ENCODE data around the gene ACTG1.
"Not testable (repeated sequence)": the region's sequence is repeated elsewhere in the genome, so short reads cannot be mapped to it uniquely, and the experiment has no call there.

ACTG1 gene

GRCh38 chr17:81531998-81532404 lies 19.4 kb upstream of the ACTG1 start:
- DNase-seq: not testable (repeated sequence)

GRCh38 chr17:81531013-81531412 lies 18.4 kb upstream of the ACTG1 start:
- not testable (repeated sequence) for DNase-seq

- no peak for DNase-seq
Observed at GRCh38 chr17:81529437-81529803, 16.8 kb upstream of the ACTG1 start.

- no peak for DNase-seq
Observed at GRCh38 chr17:81528651-81529436, 16.2 kb upstream of the ACTG1 start.

- DNase-seq: no peak
Observed at GRCh38 chr17:81528384-81528650, 15.7 kb upstream of the ACTG1 start.

- no peak for DNase-seq
Observed at GRCh38 chr17:81527591-81528383, 15.2 kb upstream of the ACTG1 start, which contains the start of gene FSCN2. Gene FSCN2, plus strand, starts transcription at chr17:81528377. Its CDS starts 155 bp downstream, at chr17:81528532.

GRCh38 chr17:81526662-81527571 lies 14.3 kb upstream of the ACTG1 start:
- no peak for DNase-seq

- no peak for DNase-seq
Observed at GRCh38 chr17:81524865-81525159, 12.2 kb upstream of the ACTG1 start.

- no peak for DNase-seq
Observed at GRCh38 chr17:81524039-81524864, 11.7 kb upstream of the ACTG1 start.

- DNase-seq: no peak
Observed at GRCh38 chr17:81523402-81524038, 10.9 kb upstream of the ACTG1 start.

GRCh38 chr17:81522491-81523401 lies 10.1 kb upstream of the ACTG1 start:
- DNase-seq: no peak

- DNase-seq: no peak
Observed at GRCh38 chr17:81520021-81520901, 7.7 kb upstream of the ACTG1 start.

- DNase-seq: no peak
Observed at GRCh38 chr17:81519284-81520020, 6.9 kb upstream of the ACTG1 start.

GRCh38 chr17:81518785-81519283 lies 6.2 kb upstream of the ACTG1 start:
- no peak for DNase-seq

GRCh38 chr17:81518113-81518784 lies 5.7 kb upstream of the ACTG1 start:
- DNase-seq: no peak

GRCh38 chr17:81517339-81518112 lies 4.9 kb upstream of the ACTG1 start:
- no peak for DNase-seq

GRCh38 chr17:81517009-81517338 lies 4.4 kb upstream of the ACTG1 start:
- no peak for DNase-seq

GRCh38 chr17:81516439-81516838 lies 3.8 kb upstream of the ACTG1 start:
- no peak for DNase-seq

Data from SIG-M5 (cell line).